Neural cell (in vitro differentiated cells): ENCODE measurements around the gene GOLM1.

Source experiments
- CTCF ChIP-seq: fragments of 450-650 bp; IDR thresholded peaks from 2 replicates; pipeline ENCODE4 v1.5.1; 2014; ENCODE audit warnings: antibody characterized with exemption, mild to moderate bottlenecking, moderate library complexity; ENCODE audit not compliant: poor library complexity, severe bottlenecking
- EP300 ChIP-seq: fragments of 450-650 bp; conservative IDR thresholded peaks from 2 replicates; pipeline ENCODE4 v1.6.1; 2014; ENCODE audit warnings: antibody characterized with exemption, mild to moderate bottlenecking, moderate library complexity; ENCODE audit not compliant: poor library complexity, severe bottlenecking
- EZH2 ChIP-seq: fragments of 200-600, 300-800 bp; shearing (Covaris generic), sonication (generic); IDR thresholded peaks from 2 replicates; pipeline ENCODE4 v1.6.1; 2014; ENCODE audit warnings: antibody characterized with exemption, low read length, borderline replicate concordance, mild to moderate bottlenecking; ENCODE audit not compliant: insufficient read depth, poor library complexity, severe bottlenecking

GRCh38 chr9:86057491-86057890 is 41.9 kb downstream of the GOLM1 start:
- TF ChIP-seq CTCF (no peak), EP300 (no peak), EZH2 (no peak)
